HepG2 (cell line): ENCODE data around the gene HPS4. TPM values are rescaled to one million over a fixed set of nuclear protein-coding genes. Genes with fewer than 3 reads are reported as not detected.
A peak's percentile ranks its signal among the peaks of the same experiment; 100 is the strongest.

ENCODE experiments used
- ATAC-seq: fragments of 200-7000 bp; cut with Tn5 transposase; 3 replicates; pipeline ENCODE4 v1.9.1; 2020; ENCODE audit warnings: mild to moderate bottlenecking, moderate library complexity
- BruUV-seq: library from RNA; stranded (reverse); fragments of 400-500 nt; replicated peaks from 2 replicates; lab custom pipeline; 2021; lab: Mats Ljungman, UMichigan
- CTCF ChIA-PET: fragments of 300-600 bp; formaldehyde crosslinking; extraction: SDS; loops from one replicate; lab custom pipeline; 2021; ENCODE audit warnings: low total read pairs, inconsistent platforms, low intra/inter-chr PET ratio; lab: Yijun Ruan, JAX
- POLR2A ChIA-PET: fragments of 350-600 bp; sonication (Branson Sonifier 250); formaldehyde crosslinking; loops from one replicate; lab custom pipeline; 2020; ENCODE audit warnings: antibody characterized with exemption, inconsistent platforms; lab: Yijun Ruan, JAX
- DNase-seq: peaks from one replicate; pipeline ENCODE4 v3.0.0-alpha.2; 2015; ENCODE audit warnings: low spot score
- FAIRE-seq: peaks from 3 replicates; lab custom pipeline; 2011; peaks lifted over from hg19 to GRCh38; lab: Jason Lieb, UNC
- H2AFZ ChIP-seq: one replicate; pipeline ENCODE4 v1.6.1; 2011; ENCODE audit warnings: low read length, inconsistent platforms
- H3K27ac ChIP-seq: fragments of 300-600 bp; 3 replicates; pipeline ENCODE4 v1.8.0; 2011; ENCODE audit warnings: mixed run types, mild to moderate bottlenecking, mixed read lengths, low read length, inconsistent platforms; ENCODE audit not compliant: insufficient read depth; ENCODE audit errors: extremely low read length
- H3K27me3 ChIP-seq, 2 experiments: fragments of 200-600 bp in 1 of 2; 2 replicates in 1 of 2; 3 replicates in 1 of 2; pipeline versions ENCODE4 v1.6.0 to v1.8.0; 2011; ENCODE audit warnings: low read length in 2 of 2, mild to moderate bottlenecking in 2 of 2, moderate library complexity in 2 of 2, inconsistent platforms in 1 of 2; ENCODE audit not compliant: insufficient read depth in 2 of 2, control insufficient read depth in 1 of 2
- H3K36me3 ChIP-seq, 2 experiments: fragments of 200-600 bp in 1 of 2; replicated peaks in 1 of 2; 2 replicates in 1 of 2; 3 replicates in 1 of 2; pipeline versions ENCODE4 v1.5.1 to v1.8.0; 2011; ENCODE audit warnings: low read length in 2 of 2, inconsistent platforms in 1 of 2; ENCODE audit not compliant: insufficient read depth in 2 of 2, control insufficient read depth in 1 of 2
- H3K4me1 ChIP-seq: 2 replicates; pipeline ENCODE4 v1.5.1; 2012; ENCODE audit warnings: low read length, inconsistent platforms; ENCODE audit not compliant: insufficient read depth
- H3K4me2 ChIP-seq: 2 replicates; pipeline ENCODE4 v1.6.0; 2011; ENCODE audit warnings: low read depth, low read length, inconsistent platforms
- H3K4me3 ChIP-seq, 3 experiments: fragments of 200-600 bp in 1 of 3; sonication (generic), shearing (Covaris generic) in 1 of 3; replicated peaks in 1 of 3; 2 replicates each; pipeline ENCODE4 v1.5.1; 2011 to 2016; ENCODE audit warnings: low read length in 3 of 3, inconsistent platforms in 2 of 3, low read depth in 2 of 3, mild to moderate bottlenecking in 2 of 3, control low read depth in 1 of 3, mixed read lengths in 1 of 3; ENCODE audit not compliant: insufficient read depth in 1 of 3
- H3K79me2 ChIP-seq: one replicate; pipeline ENCODE4 v1.6.1; 2011; ENCODE audit warnings: low read length, inconsistent platforms; ENCODE audit not compliant: insufficient read depth
- H3K9ac ChIP-seq: 2 replicates; pipeline ENCODE4 v1.6.0; 2011; ENCODE audit warnings: mild to moderate bottlenecking, low read depth, low read length, inconsistent platforms; ENCODE audit not compliant: insufficient read depth
- H3K9me3 ChIP-seq: 2 replicates; pipeline ENCODE4 v1.5.1; 2012; ENCODE audit warnings: mild to moderate bottlenecking, low read length
- H4K20me1 ChIP-seq: 2 replicates; pipeline ENCODE4 v1.6.0; 2011; ENCODE audit warnings: inconsistent platforms, mild to moderate bottlenecking, low read length, moderate library complexity; ENCODE audit not compliant: insufficient read depth
- CEBPB ChIP-seq: IDR thresholded peaks from 2 replicates; pipeline ENCODE4 v1.6.1; 2011; ENCODE audit warnings: low read depth, low read length, improper control_type of control experiment, borderline replicate concordance
- ZNF629 ChIP-seq: sonication (generic); formaldehyde crosslinking; conservative IDR thresholded peaks from 2 replicates; pipeline ENCODE4 v1.5.0; 2020; ENCODE audit warnings: missing genetic modification reagents
- ZNF639 ChIP-seq: conservative IDR thresholded peaks from 2 replicates; pipeline ENCODE4 v1.6.1; 2018; ENCODE audit warnings: missing genetic modification reagents
- ZNF691 ChIP-seq: sonication (generic); formaldehyde crosslinking; IDR thresholded peaks from 2 replicates; pipeline ENCODE4 v1.4.0; 2020; ENCODE audit warnings: missing genetic modification reagents, low read depth, mild to moderate bottlenecking, borderline replicate concordance
- WGBS: methylation state at CpG from one replicate; pipeline ENCODE4 v1.1.6; 2017; ENCODE audit warnings: low lambda C conversion rate; 5-methylcytosine and 5-hydroxymethylcytosine counted together
- in situ Hi-C: cut with HindIII; loops from 2 replicates; pipeline ENCODE4 v1.10.0; 2017; ENCODE audit warnings: low pct_unique_long_range_greater_than_20kb; ENCODE audit not compliant: extremely low pct_ligation_motif_present
- intact Hi-C: fragments of 100-400 bp; cut with micrococcal nuclease; formaldehyde crosslinking; loops from one replicate; pipeline ENCODE4 v1.10.0; 2022; ENCODE audit not compliant: unreplicated experiment
- polyA plus RNA-seq, 8 experiments: library from polyadenylated mRNA; depleted of rRNA in 3 of 8; stranded (reverse) in 7 of 8; unstranded in 1 of 8; fragments of >200 nt; fragmentation: Illumina TruSeq in 4 of 8; extraction: Trizol in 4 of 8; gene quantifications; 2 replicates each; pipeline versions ENCODE4 v1.2.1 to v1.2.3, GENCODE V29; 2011 to 2016; ENCODE audit warnings: low read depth in 4 of 8, missing spikeins in 1 of 8, mixed read lengths in 1 of 8; ENCODE audit not compliant: insufficient read depth in 1 of 8
- total RNA-seq, 5 experiments: library from RNA; depleted of rRNA; stranded (reverse); fragments of >200 nt; fragmentation: Illumina TruSeq; extraction: Trizol; gene quantifications; 2 replicates each; pipeline ENCODE4 v1.2.3, GENCODE V29; 2016; ENCODE audit warnings: low read depth in 1 of 5

Gene HPS4
- total and polyA plus RNA-seq, 2 of the 13 experiments (the other 11 are each of a cell fraction or from before 2014, with no cell fraction given): 27.4 to 34.0 TPM

GRCh38 chr22:26514419-26515161 lies 31.0 kb upstream of the HPS4 start:
- intact Hi-C loops: loop anchor here (5.0 kb wide), 2 partner anchors 37 to 78 kb away; partner anchors contain the start of gene TPST2
- POLR2A ChIA-PET: interaction anchor here (0.9 kb wide), 1 partner anchor 31 kb away, joined by 3 read pairs; the partner anchor contains the start of genes HPS4 and SRRD
- WGBS: 92% methylated on average over 12 of the region's 12 CpGs

GRCh38 chr22:26513838-26514237 lies 30.3 kb upstream of the HPS4 start:
- Histone ChIP-seq H3K4me1 (peaks cover 33% of the 10 kb centered on the region), H3K27ac (no peak overlapping the region), H3K27me3 (no peaks in the 10 kb centered on the region; a peak in 1 of 5 replicates), H3K4me2 (peak overlapping the region; percentile 95), H3K9me3 (no peaks in the 10 kb centered on the region), H4K20me1 (no peaks in the 10 kb centered on the region), H3K79me2 (peaks cover 18% of the 10 kb centered on the region), H3K9ac (peak overlapping the region; percentile 92; the same call in 1 of the 2 replicates), H3K36me3 (peaks cover 5 to 10% of the 10 kb centered on the region in 2 experiments; a peak in 4 of 5 replicates), H2AFZ (no peak overlapping the region), H3K4me3 (peak overlapping the region; percentile 85 to 99 (median 92); a peak in 4 of 6 replicates)
- TF ChIP-seq ZNF691 (CRISPR knock-in tag): no peak
- peak; percentile 82 for TF ChIP-seq CEBPB
- in situ Hi-C loops: no loop called here
- DNase-seq (no peak), ATAC-seq (no peak), FAIRE-seq (no peak)
- no TSS peak for BruUV-seq
- intact Hi-C loops: loop anchor here (5.0 kb wide), 2 partner anchors 37 to 78 kb away; partner anchors contain the start of gene TPST2
- 29% methylated on average over 1 of the region's 1 CpG for WGBS
- POLR2A ChIA-PET: no interaction called here
- CTCF ChIA-PET: no interaction called here

More at GRCh38 chr22:26514419-26515161, 31.0 kb upstream of the HPS4 start:
- H4K20me1 ChIP-seq: no peaks in the 10 kb centered on the region
- H3K4me2 ChIP-seq: 0 out of 2 replicates have a peak overlapping the region, but pooled peaks have one; percentile 95
- H3K9ac ChIP-seq: no peak overlapping the region
- in situ Hi-C loops: no loop called here
- no peak for ATAC-seq
- no peak for FAIRE-seq
- peaks cover 18% of the 10 kb centered on the region for H3K79me2 ChIP-seq
- H3K36me3 ChIP-seq: 0 out of 5 replicates have a peak, but pooled peaks cover 3 to 4% of the 10 kb centered on the region in 2 experiments
- H3K4me3 ChIP-seq: no peak overlapping the region
- H3K4me1 ChIP-seq: peaks cover 36% of the 10 kb centered on the region
- no peak overlapping the region for H3K27ac ChIP-seq
- no peak for DNase-seq
- H3K27me3 ChIP-seq: no peaks in the 10 kb centered on the region; a peak in 1 of 5 replicates
- TF ChIP-seq ZNF639 (CRISPR knock-in tag): no peak
- peak; percentile 63; the same call in 1 of the 2 replicates for TF ChIP-seq ZNF629 (CRISPR knock-in tag)
- no TSS peak for BruUV-seq
- CTCF ChIA-PET: no interaction called here
- H2AFZ ChIP-seq: no peak overlapping the region
- no peaks in the 10 kb centered on the region for H3K9me3 ChIP-seq
